22Rv1 (cell line): ENCODE measurements around the gene TMSB4X.

Source experiments
- ZFX ChIP-seq: fragments of 450-650 bp; IDR thresholded peaks from 2 replicates; pipeline ENCODE4 v1.6.1; 2017; ENCODE audit warnings: antibody characterized with exemption, borderline replicate concordance
- TF ChIP-seq, protein P1 (sequence below): fragments of 450-650 bp; IDR thresholded peaks from 2 replicates; pipeline ENCODE4 v1.5.1; 2017; ENCODE audit warnings: mild to moderate bottlenecking

DNA sequence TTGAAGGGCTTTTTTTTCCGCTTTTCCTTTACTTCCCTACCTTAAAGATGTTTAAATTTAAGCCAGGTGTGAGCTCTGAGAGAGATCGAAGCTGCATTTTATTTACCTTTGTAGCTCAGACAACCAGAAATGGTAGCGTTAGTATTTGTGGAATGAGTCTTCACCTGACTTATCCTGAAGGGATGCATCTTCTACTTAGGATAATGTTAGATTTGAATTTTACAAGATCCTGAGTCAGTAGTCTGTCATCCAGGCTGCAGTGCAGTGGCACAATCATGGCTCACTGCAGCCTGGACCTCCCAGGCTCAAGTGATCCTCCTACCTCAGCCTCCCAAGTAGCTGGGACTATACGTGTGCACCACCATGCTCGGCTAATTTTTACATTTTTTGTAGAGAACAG lies 26.2 kb downstream of the TMSB4X start:
- TF ChIP-seq, protein P1, sequence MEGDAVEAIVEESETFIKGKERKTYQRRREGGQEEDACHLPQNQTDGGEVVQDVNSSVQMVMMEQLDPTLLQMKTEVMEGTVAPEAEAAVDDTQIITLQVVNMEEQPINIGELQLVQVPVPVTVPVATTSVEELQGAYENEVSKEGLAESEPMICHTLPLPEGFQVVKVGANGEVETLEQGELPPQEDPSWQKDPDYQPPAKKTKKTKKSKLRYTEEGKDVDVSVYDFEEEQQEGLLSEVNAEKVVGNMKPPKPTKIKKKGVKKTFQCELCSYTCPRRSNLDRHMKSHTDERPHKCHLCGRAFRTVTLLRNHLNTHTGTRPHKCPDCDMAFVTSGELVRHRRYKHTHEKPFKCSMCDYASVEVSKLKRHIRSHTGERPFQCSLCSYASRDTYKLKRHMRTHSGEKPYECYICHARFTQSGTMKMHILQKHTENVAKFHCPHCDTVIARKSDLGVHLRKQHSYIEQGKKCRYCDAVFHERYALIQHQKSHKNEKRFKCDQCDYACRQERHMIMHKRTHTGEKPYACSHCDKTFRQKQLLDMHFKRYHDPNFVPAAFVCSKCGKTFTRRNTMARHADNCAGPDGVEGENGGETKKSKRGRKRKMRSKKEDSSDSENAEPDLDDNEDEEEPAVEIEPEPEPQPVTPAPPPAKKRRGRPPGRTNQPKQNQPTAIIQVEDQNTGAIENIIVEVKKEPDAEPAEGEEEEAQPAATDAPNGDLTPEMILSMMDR: no peak
- TF ChIP-seq ZFX: no peak
